HG03439 (cell line): Measurements from ENCODE around the gene PTPN9.
A peak's percentile ranks its signal among the peaks of the same experiment; 100 is the strongest.
"Not testable (repeated sequence)": the region's sequence is repeated elsewhere in the genome, so short reads cannot be mapped to it uniquely, and the experiment has no call there.

Source experiments
- ATAC-seq: cut with Tn5 transposase; IDR thresholded peaks from one replicate; pipeline ENCODE4 v1.9.1; 2021; ENCODE audit warnings: mild to moderate bottlenecking, moderate library complexity; ENCODE audit not compliant: unreplicated experiment

Gene PTPN9

GRCh38 chr15:75578948-75579920 is at the start of gene PTPN9:
PTPN9 (minus strand) TSS chr15:75579315; CDS start chr15:75578776, 539 bp downstream.
- ATAC-seq, result peak; percentile 49

GRCh38 chr15:75625542-75626347 is 46.6 kb upstream of the PTPN9 start, which contains the start of gene SNUPN:
SNUPN (minus strand) TSS chr15:75625725; CDS start chr15:75621051, 4,674 bp downstream.
- peak; percentile 75 for ATAC-seq

- no peak for ATAC-seq
Measured at GRCh38 chr15:75622505-75622904, 43.4 kb upstream of the PTPN9 start.

- ATAC-seq, result no peak
Measured at GRCh38 chr15:75620841-75621391, 41.8 kb upstream of the PTPN9 start.

GRCh38 chr15:75620058-75620820 is 41.1 kb upstream of the PTPN9 start:
- ATAC-seq, result no peak

GRCh38 chr15:75616766-75617165 is 37.7 kb upstream of the PTPN9 start:
- ATAC-seq, result no peak

- ATAC-seq, result no peak
Measured at GRCh38 chr15:75606711-75607699, 27.9 kb upstream of the PTPN9 start.

- no peak for ATAC-seq
Measured at GRCh38 chr15:75606026-75606425, 26.9 kb upstream of the PTPN9 start.

GRCh38 chr15:75599401-75599800 is 20.3 kb upstream of the PTPN9 start:
- no peak for ATAC-seq

- ATAC-seq, result no peak
Measured at GRCh38 chr15:75598361-75598760, 19.2 kb upstream of the PTPN9 start.

- ATAC-seq, result no peak
Measured at GRCh38 chr15:75597667-75598341, 18.7 kb upstream of the PTPN9 start.

GRCh38 chr15:75596703-75597345 is 17.7 kb upstream of the PTPN9 start:
- ATAC-seq, result no peak

GRCh38 chr15:75594276-75594675 is 15.2 kb upstream of the PTPN9 start:
- ATAC-seq, result no peak

GRCh38 chr15:75591655-75592364 is 12.7 kb upstream of the PTPN9 start:
- ATAC-seq, result no peak

- no peak for ATAC-seq
Measured at GRCh38 chr15:75590239-75590638, 11.1 kb upstream of the PTPN9 start.

GRCh38 chr15:75589071-75589470 is 10.0 kb upstream of the PTPN9 start:
- no peak for ATAC-seq

GRCh38 chr15:75586422-75586821 is 7.3 kb upstream of the PTPN9 start:
- ATAC-seq, result not testable (repeated sequence)

GRCh38 chr15:75584121-75584520 is 5.0 kb upstream of the PTPN9 start:
- ATAC-seq, result no peak
